Myocyte (in vitro differentiated cells): ENCODE results near the gene SDS. TPM values are rescaled to one million over a fixed set of nuclear protein-coding genes. Genes with fewer than 3 reads are reported as not detected.
A peak's percentile ranks its signal among the peaks of the same experiment; 100 is the strongest.

Experiments
- DNase-seq: peaks from one replicate; pipeline ENCODE4 v3.0.0-alpha.2; 2012; ENCODE audit warnings: low read depth
- total RNA-seq: library from RNA; depleted of rRNA; stranded (reverse); fragments of >200 nt; gene quantifications from 2 replicates; pipeline ENCODE4 v1.2.3, GENCODE V29; 2014

SDS gene
- total RNA-seq, 1 donor from 2014 or later: not detected

DNA sequence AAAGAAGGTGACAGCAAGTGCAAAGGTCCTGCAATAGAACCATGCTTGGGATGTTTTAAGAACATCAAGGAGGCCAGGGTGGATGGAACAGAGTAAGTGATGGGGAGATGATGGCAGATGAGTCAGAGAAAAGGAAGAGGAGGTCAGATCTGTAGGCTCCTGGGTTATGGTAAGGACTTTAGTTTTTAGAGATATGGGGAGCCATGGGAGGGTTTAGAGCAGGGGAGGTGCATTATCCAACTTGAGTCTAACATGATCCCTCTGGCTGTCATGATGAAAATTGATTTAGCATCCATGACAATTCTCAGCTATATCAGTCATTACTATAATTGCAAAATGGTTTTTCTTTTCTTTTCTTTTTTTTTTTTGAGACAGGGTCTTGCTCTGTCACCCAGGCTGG, 52.6 kb downstream of the SDS start:
- no peak for DNase-seq

DNA sequence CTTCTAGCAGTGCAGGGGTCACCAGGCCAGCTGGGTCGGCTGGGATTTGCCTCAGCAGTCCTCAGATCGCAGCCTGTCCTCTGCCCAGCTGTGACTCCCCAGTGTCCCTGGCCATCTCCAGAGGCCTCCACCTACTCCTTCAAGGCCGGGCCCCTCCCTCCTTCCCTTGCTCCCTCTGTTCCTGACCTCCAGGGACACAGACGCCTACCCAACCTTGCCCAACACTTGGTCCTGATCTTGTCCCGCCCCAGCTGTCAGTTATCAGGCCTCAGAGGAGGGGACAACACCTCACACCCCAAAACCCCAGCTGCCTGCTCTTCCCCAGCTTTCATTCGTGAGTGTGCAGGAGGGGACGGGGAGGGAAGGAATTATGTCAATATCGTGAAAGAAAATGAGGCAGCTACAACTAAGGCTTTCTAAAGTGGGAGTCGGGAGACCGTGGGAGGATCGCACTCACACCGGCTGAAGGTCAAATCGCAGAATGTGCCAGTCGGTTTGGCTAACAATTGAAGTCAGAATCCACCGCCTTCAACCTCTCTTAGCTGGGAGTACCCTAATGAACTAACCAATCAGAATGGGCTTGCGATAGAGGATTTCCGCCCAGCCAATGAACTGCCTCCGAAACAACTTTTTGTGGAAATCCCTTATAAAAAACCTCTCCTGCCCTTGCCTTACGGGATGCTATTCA, 54.7 kb downstream of the SDS start:
- DNase-seq: no peak

DNA sequence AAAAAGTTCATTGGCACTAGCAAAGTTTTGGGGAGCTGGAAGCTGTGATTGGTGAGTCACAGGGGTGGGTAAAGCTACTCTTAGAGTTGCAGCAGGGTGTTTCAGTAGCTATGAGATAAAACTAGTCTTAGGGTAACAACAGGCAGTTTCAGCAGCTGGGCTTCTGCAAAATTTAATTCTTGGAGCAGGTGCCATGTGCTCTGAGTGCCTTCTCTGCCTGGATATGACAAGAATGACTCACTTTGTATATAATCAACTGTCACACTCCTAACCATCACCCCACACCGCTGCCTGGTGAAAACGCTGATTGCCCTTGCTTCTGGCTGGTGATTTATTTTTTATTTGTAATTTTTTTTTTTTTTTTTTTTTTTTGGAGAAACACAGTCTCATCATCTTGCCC, 55.8 kb downstream of the SDS start:
- peak; percentile 29 for DNase-seq

DNA sequence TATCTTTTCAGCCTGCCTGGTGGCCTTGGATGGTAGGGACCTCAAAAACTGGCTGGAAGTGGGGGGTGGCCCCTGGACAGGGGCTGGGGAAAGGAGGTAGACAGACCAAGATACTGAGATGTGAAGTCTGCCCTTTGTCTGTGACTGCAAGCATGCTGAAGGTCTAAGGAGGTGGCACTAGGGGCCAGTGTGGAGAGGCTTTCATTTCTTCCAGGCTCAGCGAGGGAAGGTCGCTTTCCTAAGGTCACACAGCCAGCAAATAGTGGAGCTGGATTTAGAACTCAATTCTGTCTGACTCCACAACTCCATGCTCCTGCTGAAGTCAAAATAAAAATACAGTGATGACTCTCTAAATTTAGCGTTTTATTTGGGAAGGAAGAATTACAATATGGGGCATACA, 56.6 kb downstream of the SDS start:
- no peak for DNase-seq

DNA sequence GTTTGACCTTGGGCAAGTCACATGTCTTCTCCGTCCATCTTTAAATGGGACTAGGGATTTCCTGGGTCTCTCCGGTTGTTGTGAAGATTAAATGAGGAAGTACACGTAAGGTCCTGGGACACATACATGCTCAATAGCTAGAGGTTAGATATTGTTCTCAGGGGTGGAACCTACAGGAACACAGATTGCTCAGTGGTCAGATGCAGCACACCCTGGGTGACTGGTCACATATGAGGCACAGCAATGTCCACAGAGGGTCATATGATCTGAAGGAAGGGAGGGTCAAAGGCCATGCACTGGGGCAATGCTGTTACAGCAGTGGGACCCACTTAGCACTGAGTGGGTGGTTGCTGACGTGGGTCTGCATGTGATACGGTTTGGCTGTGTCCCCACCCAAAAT, 57.3 kb downstream of the SDS start:
- no peak for DNase-seq

DNA sequence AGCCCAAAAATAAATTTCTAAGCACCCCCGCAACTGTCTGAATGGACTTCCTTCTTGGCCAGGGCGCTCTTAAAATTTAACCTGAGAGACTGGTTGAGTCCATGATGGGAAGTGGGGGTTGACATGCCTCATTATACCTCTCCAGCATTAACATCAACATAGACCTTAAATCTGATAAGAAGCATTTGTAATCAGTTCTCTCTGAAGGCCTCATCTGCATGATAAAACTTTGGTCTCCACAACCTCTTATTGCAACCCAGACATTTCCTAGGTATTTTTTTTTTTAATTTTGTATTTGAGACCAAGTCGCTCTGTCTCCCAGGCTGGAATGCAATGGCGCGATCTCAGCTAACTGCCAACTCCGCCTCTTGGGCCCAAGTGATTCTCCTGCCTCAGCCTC, 58.4 kb downstream of the SDS start:
- no peak for DNase-seq

Other genes starting within 250 kb of the SDS start
- gene DDX54, start 218.4 kb downstream of the SDS start, total RNA-seq: 78.5 and 80.3 TPM in 2 replicates
- gene RITA1, start 218.2 kb downstream of the SDS start, total RNA-seq: 43.7 and 65.3 TPM in 2 replicates
- gene TPCN1, start 182.4 kb downstream of the SDS start, total RNA-seq: 42.0 and 43.1 TPM in 2 replicates
- gene SLC8B1, start 68.8 kb downstream of the SDS start, total RNA-seq: 6.2 and 20.2 TPM in 2 replicates
- gene PLBD2, start 45.3 kb downstream of the SDS start, total RNA-seq: 25.9 and 30.8 TPM in 2 replicates
- 2.8 and 7.3 TPM in 2 replicates for gene SDSL, start 18.5 kb upstream of the SDS start, total RNA-seq
- gene LHX5, start 68.0 kb upstream of the SDS start, total RNA-seq: not detected in 2 replicates